HG03469 (cell line): ENCODE results near the gene PRKN.
"Not testable (repeated sequence)": the region's sequence is repeated elsewhere in the genome, so short reads cannot be mapped to it uniquely, and the experiment has no call there.

Experiments
- ATAC-seq: cut with Tn5 transposase; IDR thresholded peaks from one replicate; pipeline ENCODE4 v1.9.1; 2021; ENCODE audit warnings: mild to moderate bottlenecking, moderate library complexity, moderate number of reproducible peaks; ENCODE audit not compliant: unreplicated experiment

PRKN gene

GRCh38 chr6:161834426-161834825 is 893.1 kb downstream of the PRKN start:
- no peak for ATAC-seq

DNA sequence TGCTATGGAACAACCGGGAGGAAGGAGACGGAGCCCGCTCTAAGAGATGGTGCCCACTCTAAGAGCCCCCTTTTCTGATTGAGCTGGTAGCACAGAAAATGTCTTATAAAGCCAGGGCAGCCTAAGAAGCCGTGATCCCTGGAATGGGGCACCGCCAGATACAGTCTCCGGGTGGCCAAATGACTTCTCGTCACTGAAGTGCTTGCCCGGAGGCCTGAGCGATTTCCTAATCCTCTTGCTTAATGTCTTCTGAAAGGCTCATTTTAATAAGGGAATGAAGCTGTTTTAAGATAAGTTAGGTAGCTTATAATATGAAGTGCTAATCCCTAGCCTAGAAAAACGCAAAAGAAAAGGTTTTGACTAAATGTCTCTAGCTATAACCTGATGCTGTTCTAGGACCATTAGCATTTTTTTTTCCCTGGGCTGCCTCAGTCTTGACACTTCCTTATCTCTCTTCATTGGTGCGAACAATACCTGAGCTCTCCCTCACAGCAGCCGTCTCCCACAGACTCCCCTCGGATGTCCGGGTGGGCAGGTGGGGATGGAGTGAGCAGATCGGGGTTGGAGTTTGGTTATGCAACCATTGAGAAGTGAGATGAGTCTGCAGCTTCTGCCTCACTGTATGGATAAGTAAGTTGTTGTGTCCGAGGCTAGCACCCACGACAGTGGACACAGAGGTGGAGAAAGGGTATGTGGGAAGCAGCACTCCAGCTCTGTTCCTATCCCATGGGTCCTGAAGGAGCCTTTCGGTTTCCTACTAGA is 894.3 kb downstream of the PRKN start:
- no peak for ATAC-seq

DNA sequence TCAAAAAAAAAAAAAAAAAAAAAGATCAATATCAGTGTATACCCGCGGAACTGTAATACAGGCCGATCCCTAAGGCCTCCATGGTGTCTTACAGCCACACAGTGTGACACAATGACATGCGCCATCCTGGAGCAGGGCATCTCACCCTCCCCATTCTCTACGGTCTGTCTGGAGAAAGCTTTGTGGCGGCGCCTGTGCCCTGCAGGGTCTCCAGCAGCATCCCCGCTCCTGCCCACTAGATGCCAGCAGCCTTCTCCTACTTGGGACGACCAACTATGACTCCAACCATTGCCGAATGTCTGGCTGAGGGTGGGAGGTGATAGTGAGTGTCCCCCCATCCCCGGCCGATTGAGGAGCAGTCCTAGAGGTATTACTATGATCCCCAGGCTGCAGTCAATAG is 894.9 kb downstream of the PRKN start:
- no peak for ATAC-seq

DNA sequence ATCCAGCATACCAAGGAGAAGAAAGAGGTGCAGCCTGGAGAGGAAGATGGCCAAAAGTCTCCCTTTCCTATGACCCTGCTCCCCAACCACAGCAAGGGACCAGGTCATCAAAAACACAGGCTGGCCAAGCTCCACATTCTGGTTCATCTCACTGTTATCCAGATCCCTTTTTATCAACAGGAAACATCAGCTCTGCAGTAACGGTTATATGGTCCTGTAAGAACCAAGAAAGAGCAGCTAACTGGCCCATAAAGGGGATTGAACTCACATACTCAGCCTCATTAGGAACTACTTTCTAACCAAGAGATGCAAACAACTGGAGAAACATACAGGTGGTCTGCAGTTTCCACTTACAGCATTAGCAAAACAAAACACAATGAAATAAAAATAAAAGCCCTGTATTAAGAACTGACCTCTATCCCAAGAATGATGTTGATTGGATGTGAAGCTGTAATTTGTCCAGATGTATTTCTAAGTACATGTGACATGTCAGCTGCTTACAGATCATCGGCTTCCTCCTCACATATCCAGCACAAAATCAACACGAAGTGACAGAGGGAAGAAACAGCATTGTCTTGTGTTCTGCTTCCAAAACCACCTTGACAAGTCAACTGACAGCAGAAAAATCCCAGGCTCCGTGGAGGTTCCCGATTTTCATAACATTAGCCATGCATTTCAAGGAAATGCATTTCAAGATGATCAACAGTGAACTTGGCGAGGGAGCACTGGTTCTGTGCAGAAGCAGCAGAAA is 896.5 kb downstream of the PRKN start:
- no peak for ATAC-seq

- no peak for ATAC-seq
Observed at GRCh38 chr6:161829291-161829729, 898.3 kb downstream of the PRKN start.

- ATAC-seq = no peak
Observed at GRCh38 chr6:161828355-161828754, 899.2 kb downstream of the PRKN start.

- ATAC-seq = no peak
Observed at GRCh38 chr6:161826512-161826911, 901.1 kb downstream of the PRKN start.

- ATAC-seq = not testable (repeated sequence)
Observed at GRCh38 chr6:161822204-161822603, 905.4 kb downstream of the PRKN start.

DNA sequence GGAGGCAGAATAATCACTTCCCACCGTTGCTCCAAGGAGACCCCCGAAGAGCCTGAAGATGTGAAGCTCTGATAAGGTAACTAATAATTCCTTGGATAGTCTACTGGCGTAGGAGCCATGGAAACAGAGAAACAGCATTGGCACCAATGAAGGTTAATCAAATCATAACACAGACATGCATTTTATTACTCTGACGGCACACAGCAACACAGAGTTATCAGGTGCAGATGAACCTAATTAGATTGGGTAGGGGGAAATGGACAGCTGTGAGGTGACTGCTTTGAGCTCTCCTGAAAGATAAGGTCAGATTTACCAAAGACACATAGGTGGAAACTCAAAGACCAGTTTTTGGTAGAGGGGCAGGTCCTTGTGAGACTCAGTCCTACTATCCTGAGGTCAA is 909.7 kb downstream of the PRKN start:
- ATAC-seq = no peak

- no peak for ATAC-seq
Observed at GRCh38 chr6:161815965-161816364, 911.6 kb downstream of the PRKN start.

GRCh38 chr6:161813156-161813555 is 914.4 kb downstream of the PRKN start:
- ATAC-seq = no peak

- ATAC-seq = no peak
Observed at GRCh38 chr6:161809971-161810370, 917.6 kb downstream of the PRKN start.

DNA sequence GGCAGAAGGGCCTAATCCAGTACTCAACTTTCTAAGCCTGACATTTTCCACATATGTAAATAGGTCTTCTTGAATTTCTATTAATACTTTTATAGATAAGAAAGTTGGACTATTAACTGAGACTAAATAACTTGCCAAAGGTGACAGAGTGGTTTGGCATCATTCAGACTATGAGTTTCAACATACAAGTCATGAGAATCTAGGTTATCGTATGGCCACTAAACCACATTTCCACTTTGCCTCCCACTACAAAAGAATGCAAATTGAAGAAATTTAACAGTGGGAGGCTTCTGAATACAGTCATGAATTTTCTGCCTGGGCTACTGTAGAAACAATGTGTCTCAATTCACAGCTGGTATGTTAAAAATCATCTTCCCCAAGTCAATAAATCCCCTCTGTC is 922.7 kb downstream of the PRKN start:
- no peak for ATAC-seq

DNA sequence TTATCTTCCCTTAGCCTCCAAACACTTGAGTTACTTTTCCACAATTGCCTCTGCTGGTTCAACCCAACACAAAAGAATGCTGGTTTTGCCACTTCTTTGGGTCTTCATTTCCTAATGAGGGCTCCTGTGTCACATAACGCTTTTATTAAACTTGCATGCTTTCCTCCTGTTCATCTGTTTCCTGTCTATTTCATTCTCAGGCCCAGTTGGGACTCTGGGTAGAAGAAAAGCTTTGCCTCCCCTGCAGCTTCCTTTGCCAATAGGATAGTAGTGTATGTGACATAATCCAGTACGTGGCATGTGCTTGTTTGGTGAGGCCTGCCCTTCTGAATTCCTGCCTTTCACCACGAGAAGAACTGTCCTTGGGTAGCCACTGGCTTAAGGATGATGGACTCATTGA is 924.4 kb downstream of the PRKN start:
- no peak for ATAC-seq

- ATAC-seq = no peak
Observed at GRCh38 chr6:161802231-161802630, 925.3 kb downstream of the PRKN start.

DNA sequence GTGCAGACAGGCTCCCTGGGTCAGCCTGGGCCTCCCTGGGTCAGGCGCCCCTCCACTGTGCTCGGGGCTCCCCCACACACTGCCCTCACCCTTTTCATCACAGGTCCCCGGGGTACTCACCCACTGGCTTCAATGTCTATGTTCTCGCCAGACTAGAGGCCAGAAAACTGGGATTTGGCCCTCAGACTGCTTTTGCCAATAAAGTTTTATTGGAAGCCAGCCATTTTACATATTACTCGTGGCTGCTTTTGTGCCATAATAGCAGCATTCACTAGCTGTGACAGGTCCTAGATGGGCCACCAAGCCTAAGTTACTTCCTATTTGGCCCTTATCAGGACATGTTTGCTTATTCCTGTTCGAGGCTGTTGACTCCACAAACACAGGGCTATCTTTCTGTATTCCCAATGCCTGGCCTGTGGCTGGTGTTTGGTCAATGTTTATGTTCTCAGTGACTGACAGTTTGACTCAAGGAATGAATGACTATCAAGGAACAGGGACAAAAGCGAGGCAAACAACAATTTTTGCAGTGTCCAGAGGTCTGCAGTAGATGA is 928.6 kb downstream of the PRKN start:
- no peak for ATAC-seq

DNA sequence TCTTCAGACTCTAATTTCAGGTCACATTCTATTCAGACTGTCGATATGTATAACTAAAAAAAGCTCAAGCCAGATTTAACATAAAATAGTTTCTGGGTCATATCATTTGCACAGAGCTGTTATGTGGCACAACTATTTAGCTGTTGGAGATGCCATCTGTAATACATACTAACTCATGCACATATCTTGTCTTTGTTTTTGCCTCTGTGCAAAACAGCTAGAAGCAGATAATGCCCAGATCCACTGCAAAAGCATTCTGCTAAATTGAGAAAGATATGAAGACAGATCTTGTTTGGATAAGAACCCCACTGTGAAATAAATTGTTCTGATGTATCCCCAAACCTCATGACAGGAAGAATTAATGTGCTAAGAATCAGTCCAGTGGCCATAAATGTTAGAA is 930.9 kb downstream of the PRKN start:
- no peak for ATAC-seq

- ATAC-seq = no peak
Observed at GRCh38 chr6:161792851-161793493, 934.6 kb downstream of the PRKN start.

DNA sequence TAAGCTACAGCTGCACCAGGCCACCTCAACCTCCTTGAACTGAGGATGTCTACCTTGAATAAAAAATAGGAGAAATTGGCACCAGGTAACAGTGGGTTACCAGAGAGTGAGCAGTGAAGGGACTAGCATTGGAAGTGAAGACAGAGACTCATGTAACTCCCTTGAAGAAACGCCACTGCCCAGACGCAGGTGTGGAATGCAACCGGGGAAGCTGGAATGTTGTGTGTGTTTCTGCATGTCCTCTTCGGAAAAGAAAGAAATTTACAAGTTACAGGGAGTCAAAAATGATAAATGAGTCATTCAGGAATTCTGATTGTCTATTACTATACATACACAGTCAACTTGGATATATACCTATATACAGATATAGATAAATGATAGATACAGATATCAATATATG is 939.0 kb downstream of the PRKN start:
- no peak for ATAC-seq

DNA sequence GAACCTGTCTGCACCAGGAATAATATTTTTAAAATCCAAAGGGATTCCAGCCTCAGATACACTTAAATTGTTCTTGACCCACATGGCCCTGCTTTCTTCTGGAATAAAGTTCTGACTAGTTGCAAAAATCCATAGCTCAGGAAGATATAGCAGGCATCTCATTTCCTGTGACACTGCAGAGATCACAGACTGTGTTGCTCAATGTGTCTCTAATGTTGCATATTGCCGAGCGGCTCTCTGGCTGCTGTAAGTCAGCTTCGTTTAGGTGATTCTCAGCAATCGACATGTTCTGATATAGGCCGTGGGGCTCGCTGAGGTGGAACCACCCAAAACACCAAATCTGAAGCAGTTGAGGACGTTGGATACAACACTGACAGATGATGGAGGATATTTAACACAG is 955.4 kb downstream of the PRKN start:
- no peak for ATAC-seq

DNA sequence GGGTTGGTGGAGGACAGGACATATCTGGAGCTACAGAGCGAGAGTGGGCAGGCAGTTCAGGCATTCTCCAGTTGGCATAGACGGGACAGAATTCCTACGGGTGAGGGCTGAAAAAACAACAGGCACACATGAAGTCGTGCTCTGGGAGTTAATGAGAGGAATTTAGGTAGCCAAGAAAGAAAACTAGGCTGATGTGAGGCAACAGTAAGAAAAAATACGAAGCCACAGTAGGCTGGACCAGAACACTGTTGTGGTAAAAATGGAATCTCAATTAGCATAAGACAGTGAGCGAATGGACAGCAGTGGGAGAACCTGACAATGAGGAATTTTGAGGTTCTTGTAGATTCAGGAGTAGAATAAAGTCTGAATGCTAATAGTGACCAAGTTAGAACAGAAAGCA is 965.6 kb downstream of the PRKN start:
- ATAC-seq = no peak

- ATAC-seq = no peak
Observed at GRCh38 chr6:161755080-161755479, 972.5 kb downstream of the PRKN start.
